ENCODE data around the gene ROCK2. TPM values are rescaled to one million over a fixed set of nuclear protein-coding genes. Genes with fewer than 3 reads are reported as not detected.

The ROCK2 gene
- total and polyA plus RNA-seq, 2 of the 13 experiments (the other 11 are each of a cell fraction or from before 2014, with no cell fraction given) = 38.1 to 119 TPM

GRCh38 chr2:11155381-11156035, 188.9 kb downstream of the ROCK2 start, which contains the start of gene SLC66A3 (continued):
- TF ChIP-seq BCL6 (CRISPR knock-in tag; IDR thresholded peaks at IDR 0.05) (peak; percentile 32; the same call in 1 of the 2 replicates), KLF13 (CRISPR knock-in tag; IDR thresholded peaks at IDR 0.05) (peak; percentile 90), TGIF2 (CRISPR knock-in tag; IDR thresholded peaks at IDR 0.05) (0 out of 2 replicates have a peak, but pooled peaks have one; percentile 14), DRAP1 (CRISPR knock-in tag; IDR thresholded peaks at IDR 0.05) (no peak), SRSF4 (IDR thresholded peaks at IDR 0.05; ENCODE audit: low read depth, low read length, poor library complexity, severe bottlenecking) (no peak), ZBTB39 (CRISPR knock-in tag; IDR thresholded peaks at IDR 0.05) (peak; percentile 60; the same call in 1 of the 2 replicates), BRF2 (CRISPR knock-in tag; IDR thresholded peaks at IDR 0.05) (peak; percentile 33; the same call in 1 of the 2 replicates), ZSCAN22 (CRISPR knock-in tag; IDR thresholded peaks at IDR 0.05) (no peak), ZNF83 (CRISPR knock-in tag; IDR thresholded peaks at IDR 0.05; ENCODE audit: borderline replicate concordance) (no peak), ZNF790 (CRISPR knock-in tag; IDR thresholded peaks at IDR 0.05; ENCODE audit: borderline replicate concordance) (peak; percentile 65; the same call in 1 of the 2 replicates), RXRB (CRISPR knock-in tag; IDR thresholded peaks at IDR 0.05; ENCODE audit: borderline replicate concordance) (0 out of 2 replicates have a peak, but pooled peaks have one; percentile 22), ZNF7 (CRISPR knock-in tag; IDR thresholded peaks at IDR 0.05) (no peak), NFAT5 (CRISPR knock-in tag; IDR thresholded peaks at IDR 0.05) (peak; percentile 18; the same call in 1 of the 2 replicates), ZFP1 (CRISPR knock-in tag; IDR thresholded peaks at IDR 0.05) (no peak), RXRA (CRISPR knock-in tag; IDR thresholded peaks at IDR 0.05) (peak; percentile 66; the same call in 1 of the 2 replicates), ZNF484 (CRISPR knock-in tag; IDR thresholded peaks at IDR 0.05; ENCODE audit: borderline replicate concordance, low read depth) (no peak), ZNF367 (CRISPR knock-in tag; IDR thresholded peaks at IDR 0.05; ENCODE audit: borderline replicate concordance) (no peak), ZNF564 (CRISPR knock-in tag; IDR thresholded peaks at IDR 0.05) (peak; percentile 89), ZZZ3 (CRISPR knock-in tag; IDR thresholded peaks at IDR 0.05; ENCODE audit: borderline replicate concordance) (no peak)

All from HepG2 (cell line).